HepG2 (cell line): ENCODE measurements around the gene IL1A. TPM values are rescaled to one million over a fixed set of nuclear protein-coding genes. Genes with fewer than 3 reads are reported as not detected.
A peak's percentile ranks its signal among the peaks of the same experiment; 100 is the strongest.

Experiments used
- CC2D1A ChIP-seq: sonication (generic); formaldehyde crosslinking; IDR thresholded peaks from 2 replicates; pipeline ENCODE4 v1.8.1; 2023; ENCODE audit warnings: mild to moderate bottlenecking, missing genetic modification reagents
- EED ChIP-seq: sonication (generic); formaldehyde crosslinking; IDR thresholded peaks from 2 replicates; pipeline ENCODE4 v1.5.0; 2020; ENCODE audit warnings: mild to moderate bottlenecking, missing genetic modification reagents
- FOXK1 ChIP-seq: sonication (generic); formaldehyde crosslinking; IDR thresholded peaks from 2 replicates; pipeline ENCODE4 v1.4.0; 2020; ENCODE audit warnings: low read depth, missing genetic modification reagents, borderline replicate concordance
- GTF2F1 ChIP-seq: fragments of 150-350 bp; IDR thresholded peaks from 2 replicates; pipeline ENCODE4 v1.6.1; 2014; ENCODE audit warnings: low read length
- NFE2L1 ChIP-seq: sonication (generic); formaldehyde crosslinking; IDR thresholded peaks from 2 replicates; pipeline ENCODE4 v1.4.0; 2020; ENCODE audit warnings: missing genetic modification reagents, mild to moderate bottlenecking, borderline replicate concordance
- THAP8 ChIP-seq: sonication (generic); formaldehyde crosslinking; IDR thresholded peaks from 2 replicates; pipeline ENCODE4 v1.5.1; 2020; ENCODE audit warnings: missing genetic modification reagents, mild to moderate bottlenecking, borderline replicate concordance
- ZBTB42 ChIP-seq: sonication (generic); formaldehyde crosslinking; IDR thresholded peaks from 2 replicates; pipeline ENCODE4 v1.5.0; 2020; ENCODE audit warnings: mild to moderate bottlenecking, missing genetic modification reagents
- ZNF281 ChIP-seq: sonication (generic); formaldehyde crosslinking; IDR thresholded peaks from 2 replicates; pipeline ENCODE4 v1.4.0; 2020; ENCODE audit warnings: missing genetic modification reagents, borderline replicate concordance
- ZNF407 ChIP-seq: sonication (generic); formaldehyde crosslinking; IDR thresholded peaks from one replicate; pipeline ENCODE4 v1.5.1; 2020; ENCODE audit warnings: mild to moderate bottlenecking, missing genetic modification reagents; ENCODE audit errors: not compliant biosample characterization
- ZNF441 ChIP-seq: sonication (generic); formaldehyde crosslinking; IDR thresholded peaks from 2 replicates; pipeline ENCODE4 v1.7.0; 2021; ENCODE audit warnings: missing genetic modification reagents, borderline replicate concordance
- ZNF501 ChIP-seq: sonication (generic); formaldehyde crosslinking; IDR thresholded peaks from 2 replicates; pipeline ENCODE4 v1.5.1; 2020; ENCODE audit warnings: mild to moderate bottlenecking, moderate library complexity, missing genetic modification reagents
- ZNF512B ChIP-seq: sonication (generic); formaldehyde crosslinking; IDR thresholded peaks from 2 replicates; pipeline ENCODE4 v1.5.1; 2020; ENCODE audit warnings: missing genetic modification reagents, mild to moderate bottlenecking, borderline replicate concordance
- polyA plus RNA-seq, 8 experiments: library from polyadenylated mRNA; depleted of rRNA in 3 of 8; stranded (reverse) in 7 of 8; unstranded in 1 of 8; fragments of >200 nt; fragmentation: Illumina TruSeq in 4 of 8; extraction: Trizol in 4 of 8; gene quantifications; 2 replicates each; pipeline versions ENCODE4 v1.2.1 to v1.2.3, GENCODE V29; 2011 to 2016; ENCODE audit warnings: low read depth in 4 of 8, missing spikeins in 1 of 8, mixed read lengths in 1 of 8; ENCODE audit not compliant: insufficient read depth in 1 of 8
- total RNA-seq, 5 experiments: library from RNA; depleted of rRNA; stranded (reverse); fragments of >200 nt; fragmentation: Illumina TruSeq; extraction: Trizol; gene quantifications; 2 replicates each; pipeline ENCODE4 v1.2.3, GENCODE V29; 2016; ENCODE audit warnings: low read depth in 1 of 5

The IL1A gene
- total and polyA plus RNA-seq, 2 of the 13 experiments (the other 11 are each of a cell fraction or from before 2014, with no cell fraction given) = not detected

GRCh38 chr2:112818094-112818902 is 34.0 kb upstream of the IL1A start (continued):
- TF ChIP-seq ZNF512B (CRISPR knock-in tag) (no peak), FOXK1 (CRISPR knock-in tag) (peak; percentile 99), EED (CRISPR knock-in tag) (no peak), ZNF281 (CRISPR knock-in tag) (peak; percentile 80; the same call in 1 of the 2 replicates), CC2D1A (CRISPR knock-in tag) (no peak), ZNF407 (no peak), THAP8 (CRISPR knock-in tag) (no peak), GTF2F1 (no peak), ZBTB42 (CRISPR knock-in tag) (peak; percentile 49; the same call in 1 of the 2 replicates), ZNF501 (CRISPR knock-in tag) (peak; percentile 96), ZNF441 (CRISPR knock-in tag) (peak; percentile 63; the same call in 1 of the 2 replicates), NFE2L1 (CRISPR knock-in tag) (no peak)
